ENCODE data around the gene CDH13.

Gene CDH13

DNA sequence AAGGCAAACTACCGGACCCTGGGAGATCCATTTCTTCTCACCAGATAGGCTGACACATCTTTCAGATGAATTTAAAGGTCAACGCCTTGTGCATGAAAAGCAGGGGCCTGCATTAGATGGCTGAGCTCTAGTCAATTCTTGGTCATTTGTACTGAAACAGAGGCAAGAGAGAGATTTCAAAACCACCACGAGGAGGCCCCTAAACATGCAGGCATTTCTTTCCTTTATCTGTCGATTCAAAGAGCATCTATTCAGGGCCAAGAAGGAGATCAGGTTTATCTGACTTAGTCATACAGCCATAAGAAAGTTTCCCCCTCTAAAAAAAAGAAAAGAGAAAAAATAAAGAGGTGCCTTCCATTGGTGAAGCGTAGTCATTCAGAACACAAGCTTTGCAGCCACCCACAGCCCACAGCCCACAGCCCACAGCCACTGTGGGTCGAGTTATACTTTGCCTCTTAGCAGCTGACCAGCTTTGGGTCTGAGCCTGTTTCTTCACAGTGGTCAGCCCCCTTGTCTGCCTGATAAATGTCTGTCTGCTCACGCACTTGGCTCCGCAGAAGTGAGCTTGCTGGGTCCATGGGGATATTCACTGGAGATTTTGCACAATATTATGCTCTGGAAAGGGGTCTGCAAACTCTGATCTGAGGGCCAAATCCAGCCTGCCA is 207.5 kb downstream of the CDH13 start:
- DNase-seq (ENCODE audit: low read depth in 2 of 3, low spot score in 2 of 3): no peak

DNA sequence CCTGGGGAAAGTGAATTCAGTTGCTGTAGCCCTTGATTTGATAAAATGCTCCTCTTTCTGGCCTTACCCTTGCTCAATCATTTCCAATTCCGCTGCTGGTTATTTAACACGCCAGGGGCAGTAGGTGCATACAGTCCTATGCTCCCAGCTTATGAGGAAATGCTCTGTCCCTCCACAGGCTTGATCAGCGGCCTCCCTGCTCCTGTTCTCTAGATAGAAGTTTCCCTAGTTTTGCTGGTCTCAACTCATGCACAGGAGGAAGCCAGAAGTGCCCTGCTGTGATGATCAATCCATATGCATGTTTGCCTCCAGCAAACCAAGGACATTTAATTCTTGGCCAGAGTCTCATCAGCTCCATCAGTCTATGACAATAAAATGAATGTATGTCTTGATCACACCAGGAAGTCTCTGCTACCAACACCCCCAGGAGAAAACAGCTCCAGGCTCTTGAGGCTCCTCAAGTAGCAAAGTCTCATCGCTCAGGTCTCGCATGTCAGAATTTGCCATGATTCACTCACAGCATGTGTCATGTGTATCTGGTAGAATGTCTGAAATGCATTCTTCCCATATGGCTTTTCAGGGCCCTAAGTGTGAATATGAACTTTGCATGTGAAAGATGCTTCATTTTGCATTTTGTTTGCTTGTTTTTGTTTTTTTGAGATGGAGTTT is 208.9 kb downstream of the CDH13 start:
- no peak for DNase-seq (ENCODE audit: low read depth in 2 of 3, low spot score in 2 of 3)

DNA sequence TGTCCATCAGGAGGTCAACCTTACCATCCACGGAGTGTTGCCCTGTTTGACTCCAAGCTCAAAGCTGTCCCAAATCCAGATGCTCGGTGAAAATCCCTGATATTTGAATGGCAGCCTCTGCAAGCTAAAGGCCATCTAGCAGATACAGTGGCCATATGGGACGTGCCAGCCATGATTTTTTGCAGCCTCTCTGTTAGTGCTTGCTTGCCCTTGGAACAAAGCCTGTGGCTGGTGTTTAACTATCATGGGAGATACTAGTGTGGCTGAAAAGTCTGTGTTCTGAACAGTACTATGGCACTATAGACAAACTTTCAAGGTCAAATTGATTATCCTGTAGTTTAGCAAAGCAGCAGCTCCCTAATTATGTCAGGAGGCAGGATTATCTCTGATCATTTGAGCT is 214.3 kb downstream of the CDH13 start:
- DNase-seq (ENCODE audit: low read depth in 2 of 3, low spot score in 2 of 3): no peak

DNA sequence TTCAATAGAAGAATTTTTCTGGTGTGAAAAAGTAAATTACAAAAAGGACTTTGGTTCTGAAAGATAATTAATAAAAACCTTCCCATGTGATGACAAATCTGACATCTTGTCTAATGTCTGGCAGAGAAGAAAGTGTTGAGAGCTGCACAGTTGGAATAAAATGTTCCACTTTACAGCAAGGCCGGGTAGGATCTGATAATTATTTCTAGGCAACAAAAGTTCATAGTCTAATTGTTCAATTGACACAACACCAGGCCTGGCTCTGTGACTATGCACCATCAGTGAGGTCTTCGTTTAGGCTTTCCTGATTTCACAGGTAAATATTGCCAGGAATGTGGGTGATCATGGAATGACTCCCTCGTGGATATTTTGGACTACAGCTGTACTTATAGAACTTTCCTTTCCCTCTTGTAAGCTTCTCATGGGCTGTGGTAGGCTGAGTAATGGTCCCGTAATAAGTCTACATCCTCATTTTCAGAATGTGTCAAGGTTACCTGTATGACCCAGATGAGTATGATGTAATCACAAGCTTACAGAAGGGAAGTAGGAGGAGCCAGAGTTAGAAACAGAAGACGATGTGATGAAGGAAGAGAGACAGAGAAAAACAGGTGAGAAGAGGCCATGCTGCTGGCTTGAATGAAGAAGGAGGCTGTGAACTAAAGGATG is 217.0 kb downstream of the CDH13 start:
- no peak for DNase-seq (ENCODE audit: low read depth in 2 of 3, low spot score in 2 of 3)

DNA sequence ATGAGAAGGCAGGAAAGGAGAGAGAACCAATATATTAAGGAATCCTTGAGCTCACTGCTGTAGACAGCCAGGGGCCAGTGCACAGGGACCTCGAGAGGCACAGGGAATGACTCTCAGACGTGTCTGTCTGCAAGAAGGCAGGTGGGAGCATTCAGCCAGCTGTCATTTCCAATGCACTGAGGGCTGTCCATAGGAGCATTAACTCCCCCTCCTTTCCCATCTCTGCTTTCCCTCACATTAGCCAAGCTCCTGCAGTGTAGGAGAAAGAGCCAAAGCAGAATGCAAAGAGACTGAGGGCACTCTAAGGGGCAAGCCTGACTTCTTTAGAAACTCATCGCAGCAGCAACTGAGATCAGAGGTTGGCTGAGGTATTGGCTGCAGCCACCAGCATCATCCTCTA is 218.3 kb downstream of the CDH13 start:
- no peak for DNase-seq (ENCODE audit: low read depth in 2 of 3, low spot score in 2 of 3)

DNA sequence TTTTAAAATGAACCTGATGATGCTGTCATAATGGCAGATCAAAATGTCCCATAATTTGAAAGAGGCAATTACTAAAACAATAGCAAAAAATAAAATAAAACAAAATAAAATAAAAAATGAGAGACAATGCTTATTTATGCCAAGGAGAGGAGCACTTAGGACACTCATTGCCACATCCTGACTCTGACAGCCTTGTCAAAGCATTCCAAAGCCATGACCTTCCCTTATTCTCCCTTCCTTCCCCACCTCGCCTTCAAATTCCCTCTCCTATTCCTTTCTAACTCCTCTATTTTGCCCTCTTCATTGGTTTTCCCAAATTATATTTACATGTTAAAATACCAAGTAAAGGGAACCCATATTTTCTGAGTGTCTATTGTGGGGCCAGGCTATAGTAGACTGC is 220.0 kb downstream of the CDH13 start:
- no peak for DNase-seq (ENCODE audit: low read depth in 2 of 3, low spot score in 2 of 3)

DNA sequence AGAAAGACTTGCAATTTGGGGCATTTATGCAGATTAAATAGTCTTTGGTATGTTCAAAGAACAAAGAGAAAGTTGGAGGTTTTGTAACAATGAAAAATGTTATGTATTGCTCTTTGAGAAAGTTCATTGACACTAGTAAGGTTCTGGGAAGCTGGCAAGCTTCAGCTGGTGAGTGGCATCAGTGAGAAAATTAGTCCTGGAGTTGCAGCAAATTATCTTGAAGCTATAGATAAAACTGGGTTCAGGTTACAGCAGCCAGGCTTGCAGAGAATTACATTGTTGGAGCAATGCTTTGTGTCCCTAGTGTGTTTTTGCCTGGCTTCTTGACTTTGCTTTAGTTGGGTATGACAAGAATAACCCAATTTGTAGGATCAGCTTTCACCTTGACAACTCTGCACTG is 221.2 kb downstream of the CDH13 start:
- no peak for DNase-seq (ENCODE audit: low read depth in 2 of 3, low spot score in 2 of 3)

DNA sequence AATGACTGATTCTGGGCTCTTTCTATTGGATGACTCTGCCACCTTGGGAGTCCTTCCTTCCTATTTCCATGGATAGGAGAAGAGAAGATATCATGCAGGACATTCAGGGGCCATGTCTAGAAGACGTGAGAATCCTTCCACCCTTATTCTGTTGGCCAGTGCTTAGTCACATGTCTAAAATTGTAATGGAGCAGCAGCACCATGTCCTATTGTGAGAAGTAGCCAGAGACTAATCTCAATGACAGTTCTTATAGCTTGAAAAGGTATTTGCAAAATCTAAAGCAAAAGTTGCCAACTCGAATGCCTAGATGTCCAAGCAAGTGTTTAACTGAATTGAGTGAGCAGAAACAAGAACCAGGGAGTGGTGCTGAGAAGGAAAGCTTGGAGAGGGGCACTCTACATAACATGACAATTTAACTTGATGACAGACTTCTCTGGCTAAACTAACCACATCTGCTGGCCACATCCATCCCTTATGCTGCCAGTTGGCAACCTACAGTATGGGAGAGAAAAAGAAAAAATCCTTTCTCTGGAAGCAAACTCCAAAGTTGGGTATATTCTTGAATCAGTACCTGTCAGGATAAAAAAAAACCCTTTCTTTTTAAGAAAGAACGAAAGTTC is 225.7 kb downstream of the CDH13 start:
- no peak for DNase-seq (ENCODE audit: low read depth in 2 of 3, low spot score in 2 of 3)

DNA sequence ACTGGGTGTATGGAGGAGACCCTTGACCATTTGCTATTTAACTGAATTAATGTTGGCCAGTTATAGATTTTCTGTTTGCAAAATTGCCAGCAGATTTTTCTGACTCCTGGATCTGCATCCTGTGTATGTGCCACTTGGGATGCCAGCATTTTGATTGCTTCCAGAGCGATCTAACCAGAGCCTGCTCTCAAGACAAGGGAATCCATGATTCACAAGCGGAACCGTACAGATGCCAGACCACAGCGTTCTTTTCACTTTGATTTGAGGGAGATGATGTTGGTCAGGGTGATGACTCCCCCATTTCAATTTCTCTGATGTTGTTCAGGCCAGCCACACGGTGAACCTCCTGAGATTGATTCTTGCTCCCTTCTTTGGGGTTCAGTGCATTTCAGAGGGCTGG is 228.7 kb downstream of the CDH13 start:
- no peak for DNase-seq (ENCODE audit: low read depth in 2 of 3, low spot score in 2 of 3)

DNA sequence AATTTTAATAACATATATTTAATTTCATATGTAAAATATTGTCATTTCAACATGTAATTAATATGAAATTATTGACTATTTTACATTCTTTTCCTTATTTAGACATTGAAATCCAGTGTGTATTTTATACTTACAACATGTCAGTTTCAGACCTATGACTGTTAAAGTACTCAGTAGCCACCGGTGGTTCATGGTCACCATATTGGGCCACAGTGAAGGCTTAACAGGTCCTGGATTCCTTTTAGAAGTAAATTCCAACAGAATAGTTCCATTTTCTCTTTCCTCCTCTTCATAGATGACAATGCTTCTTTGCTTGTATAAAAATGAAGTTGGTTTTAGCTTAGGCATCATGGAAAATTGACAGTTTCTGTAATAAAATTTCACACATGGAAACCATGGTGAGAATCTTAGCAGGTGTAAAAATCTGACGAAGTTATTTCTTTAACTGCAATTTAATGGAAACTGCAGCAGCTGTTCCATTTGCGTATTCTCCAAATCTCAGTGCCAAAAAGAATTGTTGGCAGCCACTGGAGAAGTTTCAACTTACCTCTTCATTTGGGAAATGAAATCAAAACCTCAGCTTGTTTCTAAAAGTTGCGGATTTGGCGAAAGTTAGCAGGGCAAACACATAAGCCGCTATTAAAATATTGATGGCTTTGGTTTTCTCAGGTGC is 231.1 kb downstream of the CDH13 start:
- no peak for DNase-seq (ENCODE audit: low read depth in 2 of 3, low spot score in 2 of 3)

DNA sequence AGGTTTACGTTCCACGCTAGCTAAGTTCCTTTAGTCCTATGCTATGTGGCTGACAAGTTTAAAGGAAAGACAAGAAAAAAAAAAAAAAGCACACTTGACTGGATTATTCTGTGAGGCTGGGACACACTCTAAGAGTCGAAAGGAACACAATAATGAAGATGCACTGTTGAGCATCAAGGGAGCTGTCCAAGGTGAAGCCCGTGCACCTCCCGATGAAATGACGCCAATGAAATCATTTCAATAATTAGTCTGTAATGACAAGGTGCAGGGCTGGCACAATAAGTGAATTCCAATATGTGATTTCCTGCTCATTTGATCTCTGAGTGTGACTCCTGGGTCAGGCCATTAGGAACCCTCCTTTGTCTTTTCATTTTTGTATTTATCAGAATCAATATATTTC is 232.9 kb downstream of the CDH13 start:
- no peak for DNase-seq (ENCODE audit: low read depth in 2 of 3, low spot score in 2 of 3)

DNA sequence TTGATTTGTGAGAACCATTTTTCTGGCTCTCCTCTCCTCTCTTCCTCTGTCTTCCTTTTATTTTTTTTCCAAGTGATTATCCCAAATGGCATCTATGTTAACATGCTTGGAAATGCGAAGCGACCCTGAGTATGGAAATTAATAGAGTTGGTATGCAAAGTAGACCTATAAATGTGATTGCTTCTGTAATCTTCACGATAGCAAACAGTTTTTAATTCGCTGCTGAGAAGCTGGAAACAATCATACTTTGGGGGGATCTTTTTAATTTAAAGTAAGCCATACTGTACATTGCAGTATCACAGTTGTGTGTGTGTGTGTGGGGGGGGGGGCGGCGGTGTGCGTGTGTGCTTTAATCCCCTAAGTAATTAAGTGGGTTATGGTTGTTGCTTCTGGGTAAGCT is 233.3 kb downstream of the CDH13 start:
- DNase-seq (ENCODE audit: low read depth in 2 of 3, low spot score in 2 of 3): no peak

DNA sequence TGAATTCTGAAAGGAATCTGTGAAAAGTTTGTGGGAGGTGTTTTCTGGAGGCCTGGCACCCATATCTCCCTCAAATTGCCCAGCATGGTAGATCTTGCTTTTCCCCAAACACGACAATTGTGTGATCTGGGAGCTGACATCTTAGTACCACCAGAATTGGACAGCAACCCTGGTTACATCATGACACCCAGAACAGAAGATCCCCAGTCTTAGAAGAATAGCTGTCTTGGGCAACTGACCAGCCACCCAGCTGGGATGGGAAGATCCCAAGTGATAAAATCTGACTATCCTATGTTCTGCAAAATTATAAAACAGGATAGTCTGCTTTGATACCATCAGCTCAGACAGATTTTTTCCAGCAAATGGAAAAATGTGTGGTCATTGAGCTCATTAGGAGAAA is 235.3 kb downstream of the CDH13 start:
- no peak for DNase-seq (ENCODE audit: low read depth in 2 of 3, low spot score in 2 of 3)

DNA sequence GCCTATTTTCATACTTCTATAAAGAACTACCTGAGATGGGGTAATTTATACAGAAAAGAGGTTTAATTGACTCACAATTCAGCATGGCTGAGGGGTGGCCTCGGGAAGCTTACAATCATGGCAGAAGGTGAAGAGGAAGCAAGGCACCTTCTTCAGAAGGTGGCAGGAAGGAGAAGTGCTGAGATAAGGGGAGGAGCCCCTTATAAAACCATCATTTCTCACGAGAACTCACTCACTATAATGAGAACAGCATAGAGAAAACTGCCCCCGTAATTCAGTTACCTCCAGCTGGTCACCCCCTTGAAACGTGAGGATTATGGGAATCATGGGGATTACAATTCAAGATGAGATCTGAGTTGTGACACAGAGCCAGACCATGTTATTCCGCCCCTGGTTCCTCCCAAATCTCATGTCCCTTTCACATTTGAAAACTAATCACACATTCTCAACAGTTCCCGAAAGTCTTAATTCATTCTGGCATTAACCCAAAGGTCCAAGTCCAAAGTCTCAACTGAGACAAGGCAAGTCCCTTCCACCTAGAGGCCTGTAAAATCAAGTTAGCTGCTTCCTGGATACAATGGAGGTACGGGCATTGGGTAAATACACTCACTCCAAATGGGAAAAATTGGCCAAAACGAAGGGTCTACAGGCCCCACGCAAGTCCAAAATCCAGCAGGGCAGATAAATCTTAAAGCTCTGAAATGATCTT is 237.7 kb downstream of the CDH13 start:
- no peak for DNase-seq (ENCODE audit: low read depth in 2 of 3, low spot score in 2 of 3)

DNA sequence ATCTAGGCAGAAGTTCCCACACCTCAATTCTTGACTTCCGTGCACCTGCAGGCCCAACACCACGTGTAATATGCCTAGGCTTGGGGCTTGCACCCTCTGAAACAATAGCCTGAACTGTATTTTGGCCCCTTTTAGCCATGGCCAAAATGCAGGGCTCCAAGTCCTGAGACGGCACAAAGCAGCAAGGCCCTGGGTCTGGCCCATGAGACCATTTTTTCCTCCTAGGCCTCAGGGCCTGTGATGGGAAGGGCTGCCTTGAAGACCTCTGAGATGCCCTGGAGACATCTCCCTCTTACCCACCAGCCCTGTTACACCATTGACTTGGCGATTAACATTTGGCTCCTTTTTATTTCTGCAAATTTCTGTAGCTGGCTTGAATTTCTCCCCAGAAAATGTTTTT is 238.6 kb downstream of the CDH13 start:
- DNase-seq (ENCODE audit: low read depth in 2 of 3, low spot score in 2 of 3): no peak

DNA sequence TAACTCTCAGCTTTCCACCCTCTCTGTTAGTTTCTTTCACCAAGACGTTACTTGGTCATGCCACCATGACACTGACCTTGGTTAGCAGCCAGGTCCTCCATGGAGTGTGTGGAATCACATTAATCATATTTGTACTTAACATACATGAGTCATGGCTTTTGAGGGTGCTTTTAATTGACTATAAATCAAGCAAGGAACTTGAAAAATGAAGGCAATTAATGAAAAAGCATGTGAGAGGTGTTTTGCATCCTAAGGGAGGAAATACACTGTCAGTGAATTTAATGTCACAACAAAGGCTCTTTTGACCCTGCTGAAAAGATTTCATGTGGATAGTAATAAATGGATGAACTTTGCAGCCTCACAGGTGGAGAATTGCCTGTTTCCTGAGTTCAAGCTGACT is 240.7 kb downstream of the CDH13 start:
- DNase-seq (ENCODE audit: low read depth in 2 of 3, low spot score in 2 of 3): no peak

DNA sequence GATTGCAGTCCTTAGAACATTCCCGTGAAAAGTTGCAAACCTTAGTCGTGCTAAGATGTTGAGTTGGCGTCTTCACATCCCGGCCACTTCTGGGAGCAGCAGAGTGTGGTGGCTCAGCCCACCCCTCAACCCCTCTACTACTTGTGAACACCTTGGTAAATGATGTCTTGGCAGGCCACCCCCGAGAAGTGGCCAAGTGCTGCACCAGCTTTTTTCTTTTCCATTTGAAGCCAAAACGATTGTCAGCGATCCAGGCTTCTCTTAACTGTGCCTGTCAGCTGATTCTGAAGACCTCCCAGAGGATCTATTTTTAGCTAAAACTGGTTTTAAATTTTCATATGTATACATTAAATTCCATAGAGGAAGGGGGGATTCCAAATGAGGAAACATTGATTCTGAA is 247.5 kb downstream of the CDH13 start:
- DNase-seq (ENCODE audit: low read depth in 2 of 3, low spot score in 2 of 3): no peak

DNA sequence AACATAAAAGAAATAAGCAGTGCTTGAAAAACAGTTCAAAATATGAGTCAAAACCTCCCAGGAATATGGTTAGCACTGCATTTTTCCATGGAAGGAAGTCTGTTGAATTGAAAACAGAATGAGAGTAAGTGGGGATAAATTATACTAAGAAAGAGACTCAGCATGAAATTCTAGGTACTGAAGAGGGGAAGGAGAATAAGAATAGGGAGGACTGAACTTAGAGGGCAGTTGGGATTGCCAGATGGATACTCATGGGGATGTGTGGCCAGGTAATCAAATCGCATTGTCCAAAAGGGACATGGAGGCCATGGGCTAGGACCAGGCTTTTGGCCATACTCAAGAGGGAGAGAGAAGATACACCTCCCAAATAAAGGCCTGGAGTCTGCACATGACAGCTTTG is 247.9 kb downstream of the CDH13 start:
- DNase-seq (ENCODE audit: low read depth in 2 of 3, low spot score in 2 of 3): no peak

DNA sequence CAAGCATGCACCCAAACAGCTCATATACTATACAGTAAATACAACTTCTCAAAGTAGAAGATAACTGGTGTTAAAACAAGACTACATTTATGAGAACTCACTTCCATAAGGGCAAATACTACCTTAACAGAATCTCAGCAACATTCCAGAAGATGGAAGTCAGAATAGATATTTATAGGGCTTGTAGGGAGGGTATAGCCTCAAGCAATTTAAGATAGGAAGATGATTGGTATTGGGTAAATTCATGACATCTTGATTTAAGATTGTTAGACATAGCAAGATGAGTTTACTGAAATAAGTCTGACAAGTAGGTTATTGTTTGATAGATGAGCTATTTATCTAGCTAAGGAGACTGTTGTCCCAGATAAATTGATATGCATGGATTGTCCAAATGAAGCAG is 250.2 kb downstream of the CDH13 start:
- DNase-seq (ENCODE audit: low read depth in 2 of 3, low spot score in 2 of 3): no peak

DNA sequence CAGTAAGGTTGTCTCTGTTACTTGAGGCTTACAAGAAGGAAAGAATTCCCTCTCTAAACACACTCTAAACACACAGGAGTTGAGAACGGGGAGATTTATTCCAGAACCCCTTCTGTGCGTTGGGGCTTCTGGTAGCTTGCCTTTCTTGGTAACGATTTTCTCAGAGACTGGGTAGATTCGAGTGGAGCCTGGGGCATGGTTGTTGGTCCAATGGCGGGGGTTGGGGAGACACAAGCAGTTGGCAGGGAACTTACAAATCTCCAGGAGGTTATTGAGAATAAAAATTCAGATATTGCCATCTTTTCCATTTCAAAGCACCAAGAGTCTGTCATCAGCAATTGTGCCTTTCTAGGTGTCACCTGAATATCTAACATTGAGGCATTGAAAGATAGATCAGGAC is 251.7 kb downstream of the CDH13 start:
- DNase-seq (ENCODE audit: low read depth in 2 of 3, low spot score in 2 of 3): no peak

DNA sequence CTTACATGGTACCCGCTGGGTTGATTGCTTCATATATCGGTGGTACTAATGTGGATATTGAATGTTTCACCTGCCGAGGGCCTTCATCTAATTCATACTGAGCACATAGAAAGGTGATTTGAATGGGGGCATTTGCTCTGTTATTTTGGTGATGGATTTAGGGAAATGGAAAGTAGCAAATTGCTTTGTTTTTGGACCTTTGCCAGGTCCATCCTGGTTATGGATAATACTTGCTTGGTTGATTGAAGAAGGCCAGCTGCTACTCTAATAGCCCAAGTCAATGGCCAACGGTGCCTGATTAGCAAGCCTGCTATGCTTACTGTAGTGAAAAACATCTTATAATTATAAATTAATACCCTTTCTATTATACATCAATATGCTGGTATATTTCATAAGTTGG is 253.6 kb downstream of the CDH13 start:
- no peak for DNase-seq (ENCODE audit: low read depth in 2 of 3, low spot score in 2 of 3)

Measured in activated CD8-positive, alpha-beta memory T cell treated with anti-CD3 and anti-CD28 coated beads for 48 hours (primary cell).